ENCODE results near the gene VIM. TPM values are rescaled to one million over a fixed set of nuclear protein-coding genes. Genes with fewer than 3 reads are reported as not detected.

VIM gene
- total RNA-seq, 2 experiments from 2014 or later, result 0.88 to 3.4 TPM

DNA sequence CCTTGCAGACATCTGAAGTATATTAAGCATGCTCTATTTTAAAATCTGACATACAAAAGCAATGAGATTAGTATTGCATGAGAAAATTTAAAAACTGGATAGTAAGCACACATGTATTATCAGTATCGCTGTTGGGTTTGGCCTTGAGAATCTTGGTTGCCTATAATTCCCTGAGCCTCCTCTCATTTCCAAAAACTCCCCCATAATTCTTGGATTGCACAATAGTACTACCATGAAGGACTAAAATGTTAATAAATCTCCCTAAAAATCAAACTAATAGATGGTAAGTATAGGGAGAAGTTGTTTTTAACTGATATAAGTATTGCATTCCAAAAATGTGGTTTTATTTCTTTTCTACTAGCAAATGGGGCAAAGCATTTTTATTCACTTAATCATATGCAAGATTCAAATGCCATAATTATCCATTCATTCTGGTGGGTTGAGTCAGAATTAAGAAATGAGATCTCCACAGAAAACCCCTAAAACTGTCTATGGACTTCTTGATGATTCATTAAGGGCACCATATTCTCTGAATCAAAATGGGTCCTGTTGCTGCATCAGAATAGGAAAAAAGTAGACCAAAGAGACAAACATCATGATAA lies 10.3 kb upstream of the VIM start:
- POLR2A ChIA-PET, result no interaction called here
- no peak overlapping the region for H2AFZ ChIP-seq (ENCODE audit: low read length)
- BruUV-seq (replicated peaks), result no TSS peak
- no peaks in the 10 kb centered on the region for H3K4me1 ChIP-seq (ENCODE audit: insufficient read depth, low read length, poor library complexity, severe bottlenecking)
- H3K9me2 ChIP-seq (ENCODE audit: insufficient read depth, low read length), result no peaks in the 10 kb centered on the region
- DNase-seq (ENCODE audit: low spot score), result no peak
- no peaks in the 10 kb centered on the region for H3K36me3 ChIP-seq (ENCODE audit: insufficient read depth, low read length)
- H3K4me2 ChIP-seq (ENCODE audit: low read length), result no peak overlapping the region
- no peaks in the 10 kb centered on the region for H4K20me1 ChIP-seq (ENCODE audit: insufficient read depth, low read length)
- H3K9me3 ChIP-seq (ENCODE audit: low read length), result no peaks in the 10 kb centered on the region
- no peak overlapping the region for H3K27ac ChIP-seq (ENCODE audit: low read depth, low read length, poor library complexity, severe bottlenecking)
- no peaks in the 10 kb centered on the region for H3K79me2 ChIP-seq (ENCODE audit: insufficient read depth, low read depth, low read length)
- intact Hi-C loops (cut with micrococcal nuclease; ENCODE audit: unreplicated experiment), result no loop called here
- no peak for TF ChIP-seq EZH2phosphoT487 (IDR thresholded peaks at IDR 0.05; ENCODE audit: borderline replicate concordance, low read depth, low read length)
- TF ChIP-seq, protein P1, sequence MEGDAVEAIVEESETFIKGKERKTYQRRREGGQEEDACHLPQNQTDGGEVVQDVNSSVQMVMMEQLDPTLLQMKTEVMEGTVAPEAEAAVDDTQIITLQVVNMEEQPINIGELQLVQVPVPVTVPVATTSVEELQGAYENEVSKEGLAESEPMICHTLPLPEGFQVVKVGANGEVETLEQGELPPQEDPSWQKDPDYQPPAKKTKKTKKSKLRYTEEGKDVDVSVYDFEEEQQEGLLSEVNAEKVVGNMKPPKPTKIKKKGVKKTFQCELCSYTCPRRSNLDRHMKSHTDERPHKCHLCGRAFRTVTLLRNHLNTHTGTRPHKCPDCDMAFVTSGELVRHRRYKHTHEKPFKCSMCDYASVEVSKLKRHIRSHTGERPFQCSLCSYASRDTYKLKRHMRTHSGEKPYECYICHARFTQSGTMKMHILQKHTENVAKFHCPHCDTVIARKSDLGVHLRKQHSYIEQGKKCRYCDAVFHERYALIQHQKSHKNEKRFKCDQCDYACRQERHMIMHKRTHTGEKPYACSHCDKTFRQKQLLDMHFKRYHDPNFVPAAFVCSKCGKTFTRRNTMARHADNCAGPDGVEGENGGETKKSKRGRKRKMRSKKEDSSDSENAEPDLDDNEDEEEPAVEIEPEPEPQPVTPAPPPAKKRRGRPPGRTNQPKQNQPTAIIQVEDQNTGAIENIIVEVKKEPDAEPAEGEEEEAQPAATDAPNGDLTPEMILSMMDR (conservative IDR thresholded peaks at IDR 0.05; ENCODE audit: low read length), result no peak
- CTCF ChIA-PET (ENCODE audit: unreplicated experiment), result no interaction called here
- no peak overlapping the region for H3K4me3 ChIP-seq (ENCODE audit: low read depth, low read length, poor library complexity, severe bottlenecking)

DNA sequence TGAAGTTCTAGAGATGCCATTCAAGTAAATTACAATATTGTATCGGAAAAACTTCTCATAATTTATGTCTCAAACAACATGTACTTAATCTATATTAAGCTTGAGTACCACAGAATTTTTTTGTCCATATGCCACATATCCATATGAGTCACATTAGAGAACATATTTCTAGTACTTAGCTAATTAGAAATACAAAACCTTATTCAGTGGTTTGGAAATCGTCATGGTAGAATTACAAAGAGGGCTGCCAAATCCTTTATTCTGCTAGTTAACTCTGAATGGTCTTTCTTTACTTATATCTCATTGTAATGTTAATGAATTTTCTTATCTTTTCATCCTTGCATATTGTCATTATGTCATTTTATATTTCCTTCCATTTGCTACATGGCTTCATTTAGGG lies 9.0 kb upstream of the VIM start:
- ChIA-PET POLR2A (no interaction called here), CTCF (ENCODE audit: unreplicated experiment) (no interaction called here)
- Histone ChIP-seq H3K9me2 (ENCODE audit: insufficient read depth, low read length) (no peaks in the 10 kb centered on the region), H3K4me1 (ENCODE audit: insufficient read depth, low read length, poor library complexity, severe bottlenecking) (no peaks in the 10 kb centered on the region), H3K4me2 (ENCODE audit: low read length) (no peak overlapping the region), H3K79me2 (ENCODE audit: insufficient read depth, low read depth, low read length) (no peaks in the 10 kb centered on the region), H4K20me1 (ENCODE audit: insufficient read depth, low read length) (no peaks in the 10 kb centered on the region), H3K27ac (ENCODE audit: low read depth, low read length, poor library complexity, severe bottlenecking) (no peak overlapping the region), H3K36me3 (ENCODE audit: insufficient read depth, low read length) (no peaks in the 10 kb centered on the region), H3K4me3 (ENCODE audit: low read depth, low read length, poor library complexity, severe bottlenecking) (no peak overlapping the region), H3K9me3 (ENCODE audit: low read length) (no peaks in the 10 kb centered on the region), H2AFZ (ENCODE audit: low read length) (no peak overlapping the region)
- intact Hi-C loops (cut with micrococcal nuclease; ENCODE audit: unreplicated experiment), result no loop called here
- BruUV-seq (replicated peaks), result no TSS peak
- TF ChIP-seq, protein P1 (conservative IDR thresholded peaks at IDR 0.05; ENCODE audit: low read length), result no peak
- no peak for TF ChIP-seq EZH2phosphoT487 (IDR thresholded peaks at IDR 0.05; ENCODE audit: borderline replicate concordance, low read depth, low read length)
- DNase-seq (ENCODE audit: low spot score), result no peak

DNA sequence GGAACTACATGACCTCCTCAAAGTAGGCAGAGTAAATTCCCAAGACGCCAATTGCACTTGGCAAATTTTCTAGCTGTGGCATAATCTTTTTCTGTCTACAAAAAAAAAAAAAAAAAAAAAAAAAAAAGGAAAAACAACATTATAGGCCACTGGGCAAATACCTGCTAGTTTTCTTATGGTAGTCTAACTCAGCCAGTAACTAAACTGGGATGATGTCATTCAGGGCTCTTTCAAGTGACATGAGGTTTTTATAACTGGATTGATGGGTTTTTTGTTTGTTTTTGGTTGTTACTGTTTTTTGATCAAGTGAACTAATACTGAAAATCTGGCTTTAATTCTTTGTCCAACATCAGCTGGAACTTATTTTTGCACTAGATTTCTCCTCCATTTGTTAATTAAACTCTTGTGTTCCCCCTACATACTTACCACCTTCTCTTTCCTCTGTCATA lies 7.4 kb upstream of the VIM start:
- no TSS peak for BruUV-seq (replicated peaks)
- TF ChIP-seq, protein P1 (conservative IDR thresholded peaks at IDR 0.05; ENCODE audit: low read length), result no peak
- no peak for TF ChIP-seq EZH2phosphoT487 (IDR thresholded peaks at IDR 0.05; ENCODE audit: borderline replicate concordance, low read depth, low read length)
- Histone ChIP-seq H3K4me2 (ENCODE audit: low read length) (no peak overlapping the region), H3K9me3 (ENCODE audit: low read length) (no peaks in the 10 kb centered on the region), H3K79me2 (ENCODE audit: insufficient read depth, low read depth, low read length) (no peaks in the 10 kb centered on the region), H3K4me3 (ENCODE audit: low read depth, low read length, poor library complexity, severe bottlenecking) (no peak overlapping the region), H3K4me1 (ENCODE audit: insufficient read depth, low read length, poor library complexity, severe bottlenecking) (no peaks in the 10 kb centered on the region), H4K20me1 (ENCODE audit: insufficient read depth, low read length) (no peaks in the 10 kb centered on the region), H3K36me3 (ENCODE audit: insufficient read depth, low read length) (no peaks in the 10 kb centered on the region), H2AFZ (ENCODE audit: low read length) (no peak overlapping the region), H3K27ac (ENCODE audit: low read depth, low read length, poor library complexity, severe bottlenecking) (no peak overlapping the region), H3K9me2 (ENCODE audit: insufficient read depth, low read length) (no peaks in the 10 kb centered on the region)
- POLR2A ChIA-PET, result interaction anchor here (0.6 to 0.7 kb wide), 3 partner anchors 11 to 352 kb away, joined by 3 to 6 read pairs (median 4); no protein-coding TSS in a partner anchor
- CTCF ChIA-PET (ENCODE audit: unreplicated experiment), result no interaction called here
- no peak for DNase-seq (ENCODE audit: low spot score)
- intact Hi-C loops (cut with micrococcal nuclease; ENCODE audit: unreplicated experiment), result no loop called here
